ENCODE measurements around the gene PSMA4. TPM values are rescaled to one million over a fixed set of nuclear protein-coding genes. Genes with fewer than 3 reads are reported as not detected.

The PSMA4 gene
- total and polyA plus RNA-seq, 2 of the 8 experiments (the other 6 are each of a cell fraction or from before 2014, with no cell fraction given), result 348 to 445 TPM

DNA sequence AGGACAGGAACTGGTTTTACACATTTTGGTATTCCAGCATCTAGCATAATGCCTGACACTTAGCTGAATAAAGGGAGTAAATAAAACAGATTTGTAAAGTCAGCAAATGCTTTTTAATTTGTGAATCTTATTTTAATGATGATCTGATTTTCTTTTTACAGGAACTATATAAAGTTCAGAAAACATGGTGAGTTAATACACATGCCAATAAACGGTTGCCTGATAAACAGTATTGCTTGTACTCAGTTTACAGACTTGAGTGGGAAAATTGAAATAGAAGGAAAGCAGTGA lies 1.4 kb downstream of the PSMA4 start (continued):
- TF ChIP-seq, protein P1, sequence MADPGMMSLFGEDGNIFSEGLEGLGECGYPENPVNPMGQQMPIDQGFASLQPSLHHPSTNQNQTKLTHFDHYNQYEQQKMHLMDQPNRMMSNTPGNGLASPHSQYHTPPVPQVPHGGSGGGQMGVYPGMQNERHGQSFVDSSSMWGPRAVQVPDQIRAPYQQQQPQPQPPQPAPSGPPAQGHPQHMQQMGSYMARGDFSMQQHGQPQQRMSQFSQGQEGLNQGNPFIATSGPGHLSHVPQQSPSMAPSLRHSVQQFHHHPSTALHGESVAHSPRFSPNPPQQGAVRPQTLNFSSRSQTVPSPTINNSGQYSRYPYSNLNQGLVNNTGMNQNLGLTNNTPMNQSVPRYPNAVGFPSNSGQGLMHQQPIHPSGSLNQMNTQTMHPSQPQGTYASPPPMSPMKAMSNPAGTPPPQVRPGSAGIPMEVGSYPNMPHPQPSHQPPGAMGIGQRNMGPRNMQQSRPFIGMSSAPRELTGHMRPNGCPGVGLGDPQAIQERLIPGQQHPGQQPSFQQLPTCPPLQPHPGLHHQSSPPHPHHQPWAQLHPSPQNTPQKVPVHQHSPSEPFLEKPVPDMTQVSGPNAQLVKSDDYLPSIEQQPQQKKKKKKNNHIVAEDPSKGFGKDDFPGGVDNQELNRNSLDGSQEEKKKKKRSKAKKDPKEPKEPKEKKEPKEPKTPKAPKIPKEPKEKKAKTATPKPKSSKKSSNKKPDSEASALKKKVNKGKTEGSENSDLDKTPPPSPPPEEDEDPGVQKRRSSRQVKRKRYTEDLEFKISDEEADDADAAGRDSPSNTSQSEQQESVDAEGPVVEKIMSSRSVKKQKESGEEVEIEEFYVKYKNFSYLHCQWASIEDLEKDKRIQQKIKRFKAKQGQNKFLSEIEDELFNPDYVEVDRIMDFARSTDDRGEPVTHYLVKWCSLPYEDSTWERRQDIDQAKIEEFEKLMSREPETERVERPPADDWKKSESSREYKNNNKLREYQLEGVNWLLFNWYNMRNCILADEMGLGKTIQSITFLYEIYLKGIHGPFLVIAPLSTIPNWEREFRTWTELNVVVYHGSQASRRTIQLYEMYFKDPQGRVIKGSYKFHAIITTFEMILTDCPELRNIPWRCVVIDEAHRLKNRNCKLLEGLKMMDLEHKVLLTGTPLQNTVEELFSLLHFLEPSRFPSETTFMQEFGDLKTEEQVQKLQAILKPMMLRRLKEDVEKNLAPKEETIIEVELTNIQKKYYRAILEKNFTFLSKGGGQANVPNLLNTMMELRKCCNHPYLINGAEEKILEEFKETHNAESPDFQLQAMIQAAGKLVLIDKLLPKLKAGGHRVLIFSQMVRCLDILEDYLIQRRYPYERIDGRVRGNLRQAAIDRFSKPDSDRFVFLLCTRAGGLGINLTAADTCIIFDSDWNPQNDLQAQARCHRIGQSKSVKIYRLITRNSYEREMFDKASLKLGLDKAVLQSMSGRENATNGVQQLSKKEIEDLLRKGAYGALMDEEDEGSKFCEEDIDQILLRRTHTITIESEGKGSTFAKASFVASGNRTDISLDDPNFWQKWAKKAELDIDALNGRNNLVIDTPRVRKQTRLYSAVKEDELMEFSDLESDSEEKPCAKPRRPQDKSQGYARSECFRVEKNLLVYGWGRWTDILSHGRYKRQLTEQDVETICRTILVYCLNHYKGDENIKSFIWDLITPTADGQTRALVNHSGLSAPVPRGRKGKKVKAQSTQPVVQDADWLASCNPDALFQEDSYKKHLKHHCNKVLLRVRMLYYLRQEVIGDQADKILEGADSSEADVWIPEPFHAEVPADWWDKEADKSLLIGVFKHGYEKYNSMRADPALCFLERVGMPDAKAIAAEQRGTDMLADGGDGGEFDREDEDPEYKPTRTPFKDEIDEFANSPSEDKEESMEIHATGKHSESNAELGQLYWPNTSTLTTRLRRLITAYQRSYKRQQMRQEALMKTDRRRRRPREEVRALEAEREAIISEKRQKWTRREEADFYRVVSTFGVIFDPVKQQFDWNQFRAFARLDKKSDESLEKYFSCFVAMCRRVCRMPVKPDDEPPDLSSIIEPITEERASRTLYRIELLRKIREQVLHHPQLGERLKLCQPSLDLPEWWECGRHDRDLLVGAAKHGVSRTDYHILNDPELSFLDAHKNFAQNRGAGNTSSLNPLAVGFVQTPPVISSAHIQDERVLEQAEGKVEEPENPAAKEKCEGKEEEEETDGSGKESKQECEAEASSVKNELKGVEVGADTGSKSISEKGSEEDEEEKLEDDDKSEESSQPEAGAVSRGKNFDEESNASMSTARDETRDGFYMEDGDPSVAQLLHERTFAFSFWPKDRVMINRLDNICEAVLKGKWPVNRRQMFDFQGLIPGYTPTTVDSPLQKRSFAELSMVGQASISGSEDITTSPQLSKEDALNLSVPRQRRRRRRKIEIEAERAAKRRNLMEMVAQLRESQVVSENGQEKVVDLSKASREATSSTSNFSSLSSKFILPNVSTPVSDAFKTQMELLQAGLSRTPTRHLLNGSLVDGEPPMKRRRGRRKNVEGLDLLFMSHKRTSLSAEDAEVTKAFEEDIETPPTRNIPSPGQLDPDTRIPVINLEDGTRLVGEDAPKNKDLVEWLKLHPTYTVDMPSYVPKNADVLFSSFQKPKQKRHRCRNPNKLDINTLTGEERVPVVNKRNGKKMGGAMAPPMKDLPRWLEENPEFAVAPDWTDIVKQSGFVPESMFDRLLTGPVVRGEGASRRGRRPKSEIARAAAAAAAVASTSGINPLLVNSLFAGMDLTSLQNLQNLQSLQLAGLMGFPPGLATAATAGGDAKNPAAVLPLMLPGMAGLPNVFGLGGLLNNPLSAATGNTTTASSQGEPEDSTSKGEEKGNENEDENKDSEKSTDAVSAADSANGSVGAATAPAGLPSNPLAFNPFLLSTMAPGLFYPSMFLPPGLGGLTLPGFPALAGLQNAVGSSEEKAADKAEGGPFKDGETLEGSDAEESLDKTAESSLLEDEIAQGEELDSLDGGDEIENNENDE (IDR thresholded peaks at IDR 0.05; ENCODE audit: insufficient replicate concordance, low read length), result no peak
- TF ChIP-seq CHD1 (IDR thresholded peaks at IDR 0.05; ENCODE audit: low read depth, low read length), result no peak
- TF ChIP-seq RAD21 (IDR thresholded peaks at IDR 0.05 in 1 of 2, conservative IDR thresholded peaks at IDR 0.05 in 1 of 2; ENCODE audit: low read depth in 2 of 2, low read length in 2 of 2), result no peak
- TF ChIP-seq TBP (IDR thresholded peaks at IDR 0.05; ENCODE audit: low read depth, low read length), result no peak
- TF ChIP-seq CBX8 (IDR thresholded peaks at IDR 0.05; ENCODE audit: borderline replicate concordance, low read depth, low read length), result no peak
- no peak for TF ChIP-seq TEAD4 (IDR thresholded peaks at IDR 0.05; ENCODE audit: low read depth, low read length)
- no peak for TF ChIP-seq POLR2A (IDR thresholded peaks at IDR 0.05; ENCODE audit: control extremely low read depth in 1 of 2, low read depth in 2 of 2, low read length in 2 of 2)
- TF ChIP-seq, protein P2, sequence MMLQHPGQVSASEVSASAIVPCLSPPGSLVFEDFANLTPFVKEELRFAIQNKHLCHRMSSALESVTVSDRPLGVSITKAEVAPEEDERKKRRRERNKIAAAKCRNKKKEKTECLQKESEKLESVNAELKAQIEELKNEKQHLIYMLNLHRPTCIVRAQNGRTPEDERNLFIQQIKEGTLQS (IDR thresholded peaks at IDR 0.05; ENCODE audit: insufficient read depth, low read depth, low read length), result no peak
- TF ChIP-seq SUZ12 (IDR thresholded peaks at IDR 0.05; ENCODE audit: low read length), result no peak
- no peak for TF ChIP-seq YY1 (IDR thresholded peaks at IDR 0.05; ENCODE audit: low read depth, low read length)
- no peak for TF ChIP-seq KDM5A (IDR thresholded peaks at IDR 0.05; ENCODE audit: low read length)
- no peak for TF ChIP-seq JUND (IDR thresholded peaks at IDR 0.05; ENCODE audit: low read length)
- TF ChIP-seq MAX (IDR thresholded peaks at IDR 0.05), result no peak

Data from H1 (cell line).